ENCODE data around the gene FBXO36. TPM values are rescaled to one million over a fixed set of nuclear protein-coding genes. Genes with fewer than 3 reads are reported as not detected.

FBXO36 gene
- total and polyA plus RNA-seq, 7 donors, result 0.90 to 3.5 (median 2.9) TPM

DNA sequence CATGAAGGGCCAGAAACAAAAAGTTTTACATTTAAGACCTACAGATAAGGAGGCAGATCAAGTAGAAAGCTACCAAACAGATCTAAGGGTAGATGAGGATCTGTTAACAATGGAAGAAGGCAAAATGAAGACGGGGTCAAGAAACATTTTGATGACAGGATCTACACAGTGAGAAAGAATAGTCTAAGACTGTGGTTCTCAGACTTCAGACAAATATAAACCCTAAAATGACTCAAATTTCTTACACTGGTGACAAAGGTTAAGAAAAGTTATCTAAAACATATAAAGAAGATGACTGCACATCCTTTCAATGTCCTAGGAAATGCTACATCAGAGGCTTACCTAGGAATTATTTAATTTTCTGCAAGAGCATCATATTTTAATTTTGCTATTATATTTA is 34.9 kb upstream of the FBXO36 start:
- Histone ChIP-seq H3K4me3 (no peak overlapping the region), H3K27me3 (no peaks in the 10 kb centered on the region), H3K27ac (no peak overlapping the region), H3K9me3 (no peaks in the 10 kb centered on the region), H3K36me3 (no peaks in the 10 kb centered on the region), H3K4me1 (peaks cover 0 to 25% (median 9%) of the 10 kb centered on the region in 4 donors)
- DNase-seq, result no peak
- no peak for TF ChIP-seq POLR2AphosphoS5 (IDR thresholded peaks at IDR 0.05)
- TF ChIP-seq POLR2A (IDR thresholded peaks at IDR 0.05), result no peak
- TF ChIP-seq, protein P1, sequence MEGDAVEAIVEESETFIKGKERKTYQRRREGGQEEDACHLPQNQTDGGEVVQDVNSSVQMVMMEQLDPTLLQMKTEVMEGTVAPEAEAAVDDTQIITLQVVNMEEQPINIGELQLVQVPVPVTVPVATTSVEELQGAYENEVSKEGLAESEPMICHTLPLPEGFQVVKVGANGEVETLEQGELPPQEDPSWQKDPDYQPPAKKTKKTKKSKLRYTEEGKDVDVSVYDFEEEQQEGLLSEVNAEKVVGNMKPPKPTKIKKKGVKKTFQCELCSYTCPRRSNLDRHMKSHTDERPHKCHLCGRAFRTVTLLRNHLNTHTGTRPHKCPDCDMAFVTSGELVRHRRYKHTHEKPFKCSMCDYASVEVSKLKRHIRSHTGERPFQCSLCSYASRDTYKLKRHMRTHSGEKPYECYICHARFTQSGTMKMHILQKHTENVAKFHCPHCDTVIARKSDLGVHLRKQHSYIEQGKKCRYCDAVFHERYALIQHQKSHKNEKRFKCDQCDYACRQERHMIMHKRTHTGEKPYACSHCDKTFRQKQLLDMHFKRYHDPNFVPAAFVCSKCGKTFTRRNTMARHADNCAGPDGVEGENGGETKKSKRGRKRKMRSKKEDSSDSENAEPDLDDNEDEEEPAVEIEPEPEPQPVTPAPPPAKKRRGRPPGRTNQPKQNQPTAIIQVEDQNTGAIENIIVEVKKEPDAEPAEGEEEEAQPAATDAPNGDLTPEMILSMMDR (IDR thresholded peaks at IDR 0.05), result no peak
- TF ChIP-seq EP300 (IDR thresholded peaks at IDR 0.05), result no peak
- 91 to 94% methylated on average over 1 of the region's 1 CpG for WGBS, 2 donors
- intact Hi-C loops (cut with DNase I), result no loop called here

DNA sequence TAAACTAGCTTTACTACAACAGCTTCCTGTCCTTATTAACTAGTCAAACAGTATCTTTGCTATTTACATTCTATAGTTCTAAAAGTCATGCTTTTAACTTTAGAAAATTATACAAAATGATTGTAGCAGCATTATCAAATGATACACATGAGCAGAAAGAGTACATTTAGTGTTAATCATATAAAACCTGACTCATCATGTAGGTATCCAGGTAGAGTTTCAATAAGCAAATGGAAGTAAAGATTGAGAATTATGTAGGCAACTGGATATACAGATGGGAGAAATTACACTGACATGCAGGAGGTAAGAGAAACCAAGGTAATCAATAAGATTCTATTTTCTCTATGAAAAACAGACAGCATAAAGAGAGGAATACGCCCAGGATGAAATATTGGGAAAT is 34.3 kb upstream of the FBXO36 start:
- H3K4me1 ChIP-seq, result peaks cover 0 to 25% (median 9%) of the 10 kb centered on the region in 4 donors
- TF ChIP-seq EP300 (IDR thresholded peaks at IDR 0.05) (no peak), POLR2AphosphoS5 (IDR thresholded peaks at IDR 0.05) (no peak), POLR2A (IDR thresholded peaks at IDR 0.05) (no peak)
- TF ChIP-seq, protein P1 (IDR thresholded peaks at IDR 0.05), result no peak
- no peak for DNase-seq
- H3K36me3 ChIP-seq, result no peaks in the 10 kb centered on the region
- intact Hi-C loops (cut with DNase I), result no loop called here
- no peaks in the 10 kb centered on the region for H3K9me3 ChIP-seq
- no peak overlapping the region for H3K27ac ChIP-seq
- WGBS, 2 donors, result 98 to 100% methylated on average over 1 of the region's 1 CpG
- H3K27me3 ChIP-seq, result no peaks in the 10 kb centered on the region
- no peak overlapping the region for H3K4me3 ChIP-seq

DNA sequence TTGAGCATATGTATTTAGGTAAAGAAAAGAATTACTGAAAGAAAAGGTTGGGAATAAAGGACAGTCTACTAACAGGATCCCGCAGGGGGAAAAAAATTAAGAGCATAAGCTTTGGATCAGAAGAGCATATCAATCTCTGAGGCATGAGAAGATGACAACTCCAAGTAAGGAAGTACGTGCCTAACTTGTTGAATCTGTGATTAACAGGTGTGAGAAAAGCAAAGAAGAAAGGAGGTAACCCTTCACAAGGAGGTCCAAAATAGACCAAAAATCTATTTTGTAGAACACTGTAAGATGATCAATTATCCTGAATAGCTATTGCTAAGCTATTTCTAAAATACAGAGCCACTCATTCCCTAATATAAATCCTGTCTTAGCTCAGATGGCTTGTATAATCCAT is 33.3 kb upstream of the FBXO36 start:
- intact Hi-C loops (cut with DNase I), result no loop called here
- WGBS, 2 donors, result 90 to 92% methylated on average over 2 of the region's 2 CpGs
- TF ChIP-seq, protein P1 (IDR thresholded peaks at IDR 0.05), result no peak
- peaks cover 0 to 25% (median 9%) of the 10 kb centered on the region in 4 donors for H3K4me1 ChIP-seq
- DNase-seq, result no peak
- no peak overlapping the region for H3K27ac ChIP-seq
- no peaks in the 10 kb centered on the region for H3K9me3 ChIP-seq
- no peaks in the 10 kb centered on the region for H3K36me3 ChIP-seq
- no peak overlapping the region for H3K4me3 ChIP-seq
- no peaks in the 10 kb centered on the region for H3K27me3 ChIP-seq

DNA sequence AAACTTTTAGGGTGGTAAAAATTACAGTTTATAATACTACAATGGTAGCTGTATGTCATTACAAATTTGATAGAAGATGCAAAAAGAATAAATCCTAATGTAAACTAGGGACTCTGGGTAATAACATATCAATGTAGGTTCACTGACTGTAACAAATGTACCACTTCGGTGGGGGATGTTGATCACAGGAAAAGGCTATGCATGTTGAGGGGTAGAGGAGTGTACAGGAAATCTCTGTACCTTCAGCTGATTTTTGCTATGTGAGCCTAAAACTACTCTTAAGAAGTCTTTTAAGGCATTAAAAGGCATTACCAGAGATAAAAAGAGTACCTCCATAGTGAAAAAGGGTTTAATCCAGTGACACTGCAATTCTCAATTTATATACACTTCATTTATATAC is 25.4 kb upstream of the FBXO36 start:
- intact Hi-C loops (cut with DNase I), result no loop called here
- no peaks in the 10 kb centered on the region for H3K36me3 ChIP-seq
- TF ChIP-seq, protein P1 (IDR thresholded peaks at IDR 0.05), result no peak
- TF ChIP-seq POLR2AphosphoS5 (IDR thresholded peaks at IDR 0.05), result no peak
- DNase-seq, result no peak
- H3K27me3 ChIP-seq, result no peaks in the 10 kb centered on the region
- peaks cover 0 to 36% (median 21%) of the 10 kb centered on the region in 4 donors for H3K4me1 ChIP-seq
- H3K4me3 ChIP-seq, result no peak overlapping the region
- no peaks in the 10 kb centered on the region for H3K9me3 ChIP-seq
- WGBS, 2 donors, result 37 to 74% methylated on average over 1 of the region's 1 CpG
- H3K27ac ChIP-seq, result no peak overlapping the region

DNA sequence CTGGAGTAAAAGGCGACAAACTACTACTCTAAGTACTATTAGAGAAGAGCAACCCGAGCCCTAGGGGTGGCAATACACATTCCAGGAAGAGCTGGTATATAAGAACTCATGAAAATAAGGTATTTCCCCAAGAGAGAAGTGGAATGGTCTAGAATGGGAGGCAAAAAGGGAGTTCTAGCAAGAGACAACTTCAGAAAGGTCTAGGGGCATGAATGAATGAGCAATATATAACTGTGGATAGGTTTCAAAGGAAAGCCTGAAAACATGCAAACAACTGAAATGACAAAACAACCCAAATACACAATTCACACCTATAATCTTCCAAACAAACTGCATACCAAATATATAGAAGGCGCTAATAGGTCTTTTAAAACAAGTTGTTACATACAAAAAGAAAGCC is 22.7 kb upstream of the FBXO36 start:
- intact Hi-C loops (cut with DNase I), result no loop called here
- no peak overlapping the region for H3K27ac ChIP-seq
- H3K4me1 ChIP-seq, result peaks cover 0 to 40% (median 21%) of the 10 kb centered on the region in 4 donors
- H3K36me3 ChIP-seq, result peaks cover 0 to 9% (median 0%) of the 10 kb centered on the region in 4 donors
- H3K9me3 ChIP-seq, result no peaks in the 10 kb centered on the region
- TF ChIP-seq POLR2AphosphoS5 (IDR thresholded peaks at IDR 0.05), result no peak
- TF ChIP-seq, protein P1 (IDR thresholded peaks at IDR 0.05), result no peak
- TF ChIP-seq EP300 (IDR thresholded peaks at IDR 0.05), result no peak
- no peak for TF ChIP-seq POLR2A (IDR thresholded peaks at IDR 0.05)
- no peaks in the 10 kb centered on the region for H3K27me3 ChIP-seq
- WGBS, 2 donors, result 93 to 94% methylated on average over 3 of the region's 3 CpGs
- H3K4me3 ChIP-seq, result no peak overlapping the region
- no peak for DNase-seq

Data from sigmoid colon (tissue), 7 donors.